Measurements from ENCODE around the gene EFHC1. TPM values are rescaled to one million over a fixed set of nuclear protein-coding genes. Genes with fewer than 3 reads are reported as not detected.
A peak's percentile ranks its signal among the peaks of the same experiment; 100 is the strongest.

EFHC1 gene
- total and polyA plus RNA-seq, 8 donors, result 7.2 to 54.3 (median 35.5) TPM

- Histone ChIP-seq H3K36me3 (peaks cover 0 to 4% (median 0%) of the 10 kb centered on the region in 4 donors), H3K4me3 (no peak overlapping the region), H3K9me3 (no peaks in the 10 kb centered on the region), H3K27ac (peak overlapping the region in 3 of 5 donors; percentile 40 to 66 (median 53)), H3K4me1 (peaks cover 45 to 97% (median 75%) of the 10 kb centered on the region in 4 donors), H3K27me3 (no peaks in the 10 kb centered on the region)
- intact Hi-C loops (cut with DNase I; ENCODE audit: low total_unique reads), result loop anchor here (10.0 kb wide), 1 partner anchor 65 kb away; no protein-coding TSS in a partner anchor
- DNase-seq, result peak in 1 of 2 donors; percentile 62
- 47 to 69% (median 60%) methylated on average over 7 to 8 of the region's 8 CpGs for WGBS, 5 donors
- TF ChIP-seq EP300 (IDR thresholded peaks at IDR 0.05) (no peak), POLR2A (IDR thresholded peaks at IDR 0.05) (no peak), POLR2AphosphoS5 (IDR thresholded peaks at IDR 0.05) (no peak), CTCF (IDR thresholded peaks at IDR 0.05) (no peak)
Observed at GRCh38 chr6:52570291-52570700, 150.2 kb downstream of the EFHC1 start.

GRCh38 chr6:52571099-52571755, 151.1 kb downstream of the EFHC1 start:
- no peaks in the 10 kb centered on the region for H3K9me3 ChIP-seq
- peaks cover 53 to 98% (median 82%) of the 10 kb centered on the region in 4 donors for H3K4me1 ChIP-seq
- TF ChIP-seq POLR2A (IDR thresholded peaks at IDR 0.05) (no peak), POLR2AphosphoS5 (IDR thresholded peaks at IDR 0.05) (no peak), CTCF (IDR thresholded peaks at IDR 0.05) (no peak), EP300 (IDR thresholded peaks at IDR 0.05) (no peak)
- DNase-seq, result peak in 1 of 2 donors; percentile 73
- WGBS, 5 donors, result 31 to 48% (median 35%) methylated on average over 10 of the region's 10 CpGs
- intact Hi-C loops (cut with DNase I; ENCODE audit: low total_unique reads), result loop anchor here (10.0 kb wide), 1 partner anchor 66 kb away; no protein-coding TSS in a partner anchor
- peak overlapping the region in 4 of 5 donors; percentile 40 to 66 (median 48) for H3K27ac ChIP-seq
- peaks cover 0 to 4% (median 0%) of the 10 kb centered on the region in 4 donors for H3K36me3 ChIP-seq
- H3K27me3 ChIP-seq, result no peaks in the 10 kb centered on the region
- no peak overlapping the region for H3K4me3 ChIP-seq

- Histone ChIP-seq H3K4me1 (peaks cover 54 to 87% (median 72%) of the 10 kb centered on the region in 4 donors), H3K27ac (peak overlapping the region in 3 of 5 donors; percentile 98 to 99 (median 99)), H3K36me3 (peaks cover 0 to 4% (median 0%) of the 10 kb centered on the region in 4 donors), H3K9me3 (no peaks in the 10 kb centered on the region), H3K27me3 (no peaks in the 10 kb centered on the region), H3K4me3 (peak overlapping the region in 1 of 4 donors; percentile 76)
- TF ChIP-seq POLR2AphosphoS5 (IDR thresholded peaks at IDR 0.05) (no peak), CTCF (IDR thresholded peaks at IDR 0.05) (no peak), POLR2A (IDR thresholded peaks at IDR 0.05) (no peak), EP300 (IDR thresholded peaks at IDR 0.05) (no peak)
- DNase-seq, result no peak
- 92 to 96% (median 96%) methylated on average over 4 of the region's 4 CpGs for WGBS, 5 donors
- intact Hi-C loops (cut with DNase I; ENCODE audit: low total_unique reads), result loop anchor here (10.0 kb wide), 1 partner anchor 68 kb away; no protein-coding TSS in a partner anchor
Observed at GRCh38 chr6:52572536-52572935, 152.4 kb downstream of the EFHC1 start.

- WGBS, 5 donors, result 33 to 53% (median 39%) methylated on average over 2 of the region's 2 CpGs
- H3K9me3 ChIP-seq, result no peaks in the 10 kb centered on the region
- H3K27ac ChIP-seq, result peak overlapping the region in 4 of 5 donors; percentile 98 to 99 (median 99)
- peaks cover 54 to 88% (median 73%) of the 10 kb centered on the region in 4 donors for H3K4me1 ChIP-seq
- intact Hi-C loops (cut with DNase I; ENCODE audit: low total_unique reads), result loop anchor here (10.0 kb wide), 1 partner anchor 68 kb away; no protein-coding TSS in a partner anchor
- no peak for DNase-seq
- H3K27me3 ChIP-seq, result no peaks in the 10 kb centered on the region
- H3K4me3 ChIP-seq, result peak overlapping the region in 2 of 4 donors; percentile 76 to 91
- TF ChIP-seq EP300 (IDR thresholded peaks at IDR 0.05) (no peak), POLR2A (IDR thresholded peaks at IDR 0.05) (no peak), CTCF (IDR thresholded peaks at IDR 0.05) (no peak), POLR2AphosphoS5 (IDR thresholded peaks at IDR 0.05) (no peak)
- no peaks in the 10 kb centered on the region for H3K36me3 ChIP-seq
Observed at GRCh38 chr6:52573295-52573694, 153.2 kb downstream of the EFHC1 start.

Other genes starting within 250 kb of the EFHC1 start
- not detected for gene IL17A, start 234.0 kb upstream of the EFHC1 start, total RNA-seq
- under 1 TPM in 1 of 3 donors, not detected in 2; 0.08 TPM for gene IL17A, start 234.0 kb upstream of the EFHC1 start, polyA plus RNA-seq
- gene IL17F, start 175.8 kb upstream of the EFHC1 start, total RNA-seq, result not detected
- gene IL17F, start 175.8 kb upstream of the EFHC1 start, polyA plus RNA-seq, result not detected
- 10 to 100 TPM; 29.0 to 50.0 (median 43.0) TPM for gene MCM3, start 135.6 kb upstream of the EFHC1 start, total RNA-seq
- gene MCM3, start 135.6 kb upstream of the EFHC1 start, polyA plus RNA-seq, result 10 to 100 TPM; 22.8 to 25.6 (median 24.0) TPM
- 10 to 100 TPM; 14.6 to 46.1 (median 19.6) TPM for gene PAQR8, start 58.2 kb upstream of the EFHC1 start, total RNA-seq
- 1 to 10 TPM; 4.0 to 5.2 (median 5.2) TPM for gene PAQR8, start 58.2 kb upstream of the EFHC1 start, polyA plus RNA-seq
- gene TRAM2, start 156.7 kb downstream of the EFHC1 start, total RNA-seq, result 10 to 100 TPM in 2 of 5 donors, 1 to 10 TPM in 3; 1.4 to 14.1 (median 6.4) TPM
- 1 to 10 TPM; 2.1 to 2.7 (median 2.1) TPM for gene TRAM2, start 156.7 kb downstream of the EFHC1 start, polyA plus RNA-seq